Bone marrow (tissue), 2 donors: ENCODE data around the gene CIROP.
"Not testable (repeated sequence)": the region's sequence is repeated elsewhere in the genome, so short reads cannot be mapped to it uniquely, and the experiment has no call there.

Experiments
- DNase-seq, 2 donors: peaks; one replicate each; lab custom pipeline; 2025; lab: John Stamatoyannopoulos, UW

CIROP gene

GRCh38 chr14:23113431-23114119, 8.8 kb upstream of the CIROP start:
- DNase-seq = no peak

GRCh38 chr14:23112359-23113178, 7.8 kb upstream of the CIROP start:
- DNase-seq = peak; percentile 11 to 12

GRCh38 chr14:23110579-23111365, 6.0 kb upstream of the CIROP start:
- DNase-seq = no peak

- DNase-seq = no peak
Measured at GRCh38 chr14:23109769-23110168, 5.0 kb upstream of the CIROP start.

- not testable (repeated sequence) for DNase-seq
Measured at GRCh38 chr14:23108169-23108568, 3.4 kb upstream of the CIROP start.

- DNase-seq = not testable (repeated sequence)
Measured at GRCh38 chr14:23107620-23108019, 2.8 kb upstream of the CIROP start.

- DNase-seq = no peak
Measured at GRCh38 chr14:23106747-23107045, 1.9 kb upstream of the CIROP start.

- DNase-seq = no peak
Measured at GRCh38 chr14:23105348-23105824, 597 bp upstream of the CIROP start.

GRCh38 chr14:23104070-23104590, 659 bp downstream of the CIROP start:
- DNase-seq = no peak

- no peak for DNase-seq
Measured at GRCh38 chr14:23103581-23103980, 1.2 kb downstream of the CIROP start.

- no peak for DNase-seq
Measured at GRCh38 chr14:23102801-23103200, 2.0 kb downstream of the CIROP start.

- DNase-seq = no peak
Measured at GRCh38 chr14:23101986-23102625, 2.7 kb downstream of the CIROP start.

GRCh38 chr14:23101213-23101970, 3.4 kb downstream of the CIROP start:
- DNase-seq = no peak

- DNase-seq = no peak
Measured at GRCh38 chr14:23099212-23099861, 5.5 kb downstream of the CIROP start.

- no peak for DNase-seq
Measured at GRCh38 chr14:23097786-23098185, 7.0 kb downstream of the CIROP start.

- DNase-seq = no peak
Measured at GRCh38 chr14:23095196-23096108, 9.3 kb downstream of the CIROP start, which contains the start of gene C14orf119. Gene C14orf119 (plus strand): TSS chr14:23095505. CDS start chr14:23097659, 2,154 bp downstream.

GRCh38 chr14:23094666-23095195, 10.1 kb downstream of the CIROP start, which contains the start of gene ACIN1:
Gene ACIN1 (minus strand): TSS chr14:23095136. CDS start chr14:23095112, 24 bp downstream.
- DNase-seq = no peak

- DNase-seq = no peak
Measured at GRCh38 chr14:23093991-23094665, 10.7 kb downstream of the CIROP start.
